H9 (cell line): ENCODE measurements around the gene C1QTNF2. TPM values are rescaled to one million over a fixed set of nuclear protein-coding genes. Genes with fewer than 3 reads are reported as not detected.

Source experiments
- DNase-seq: peaks from one replicate; pipeline ENCODE4 v3.0.0-alpha.2; 2017
- H2AFZ ChIP-seq: one replicate; pipeline ENCODE4 v1.6.1; 2013; ENCODE audit warnings: mild to moderate bottlenecking, low read length, control low read depth, moderate library complexity
- H2AK5ac ChIP-seq: 2 replicates; pipeline ENCODE4 v1.6.1; 2013; ENCODE audit warnings: low read length, control low read depth, mixed read lengths; ENCODE audit not compliant: insufficient read length
- H2BK120ac ChIP-seq: one replicate; pipeline ENCODE4 v1.6.1; 2013; ENCODE audit warnings: low read depth, mild to moderate bottlenecking, low read length, control low read depth, inconsistent platforms; ENCODE audit not compliant: poor library complexity, severe bottlenecking
- H2BK12ac ChIP-seq: 2 replicates; pipeline ENCODE4 v1.6.1; 2013; ENCODE audit warnings: low read length, control low read depth, mixed read lengths, low read depth; ENCODE audit not compliant: insufficient read length
- H2BK15ac ChIP-seq: 2 replicates; pipeline ENCODE4 v1.6.1; 2013; ENCODE audit warnings: low read depth, low read length, control low read depth
- H2BK20ac ChIP-seq: one replicate; pipeline ENCODE4 v1.6.1; 2013; ENCODE audit warnings: low read depth, mild to moderate bottlenecking, low read length, control low read depth, inconsistent platforms; ENCODE audit not compliant: poor library complexity, severe bottlenecking
- H2BK5ac ChIP-seq: 2 replicates; pipeline ENCODE4 v1.6.1; 2013; ENCODE audit warnings: low read length, control low read depth, mixed read lengths; ENCODE audit not compliant: insufficient read length
- H3K14ac ChIP-seq: 2 replicates; pipeline ENCODE4 v1.6.1; 2013; ENCODE audit warnings: low read length, control low read depth; ENCODE audit not compliant: insufficient read depth
- H3K18ac ChIP-seq: 2 replicates; pipeline ENCODE4 v1.6.1; 2013; ENCODE audit warnings: low read depth, mild to moderate bottlenecking, mixed read lengths, low read length, control low read depth; ENCODE audit not compliant: insufficient read length
- H3K23ac ChIP-seq: 2 replicates; pipeline ENCODE4 v1.6.1; 2013; ENCODE audit warnings: low read length, control low read depth, mixed read lengths, low read depth; ENCODE audit not compliant: insufficient read length
- H3K23me2 ChIP-seq: 2 replicates; pipeline ENCODE4 v1.6.1; 2013; ENCODE audit warnings: low read depth, mild to moderate bottlenecking, mixed read lengths, low read length, control low read depth; ENCODE audit not compliant: insufficient read length, poor library complexity, severe bottlenecking
- H3K27ac ChIP-seq: 2 replicates; pipeline ENCODE4 v1.5.1; 2013; ENCODE audit warnings: low read length, control low read depth, mixed read lengths, low read depth; ENCODE audit not compliant: insufficient read length
- H3K27me3 ChIP-seq: 2 replicates; pipeline ENCODE4 v1.6.1; 2013; ENCODE audit warnings: low read length, control low read depth, inconsistent platforms; ENCODE audit not compliant: insufficient read depth
- H3K4ac ChIP-seq: 2 replicates; pipeline ENCODE4 v1.6.1; 2013; ENCODE audit warnings: low read depth, mild to moderate bottlenecking, control low read depth, inconsistent platforms, low read length, moderate library complexity
- H3K4me1 ChIP-seq: 2 replicates; pipeline ENCODE4 v1.6.1; 2013; ENCODE audit warnings: low read length, control low read depth, inconsistent platforms; ENCODE audit not compliant: insufficient read depth
- H3K4me2 ChIP-seq: 2 replicates; pipeline ENCODE4 v1.6.1; 2013; ENCODE audit warnings: low read length, control low read depth, mixed read lengths; ENCODE audit not compliant: insufficient read length, insufficient read depth
- H3K56ac ChIP-seq: 2 replicates; pipeline ENCODE4 v1.6.1; 2013; ENCODE audit warnings: low read depth, mild to moderate bottlenecking, mixed read lengths, low read length, control low read depth; ENCODE audit not compliant: insufficient read length
- H3K79me1 ChIP-seq: 2 replicates; pipeline ENCODE4 v1.6.1; 2013; ENCODE audit warnings: low read depth, mild to moderate bottlenecking, moderate library complexity, low read length, control low read depth, inconsistent platforms; ENCODE audit not compliant: insufficient read depth, poor library complexity, severe bottlenecking
- H3K79me2 ChIP-seq: 2 replicates; pipeline ENCODE4 v1.6.1; 2013; ENCODE audit warnings: low read length, control low read depth, inconsistent platforms; ENCODE audit not compliant: insufficient read depth
- H3K9ac ChIP-seq: 2 replicates; pipeline ENCODE4 v1.6.1; 2013; ENCODE audit warnings: low read length, control low read depth, mixed read lengths; ENCODE audit not compliant: insufficient read length; ENCODE audit errors: extremely low read depth
- H3K9me3 ChIP-seq: one replicate; pipeline ENCODE4 v1.6.1; 2013; ENCODE audit warnings: low read depth, low read length, inconsistent platforms; ENCODE audit not compliant: control insufficient read depth
- H3T11ph ChIP-seq: one replicate; pipeline ENCODE4 v1.6.1; 2013; ENCODE audit warnings: mild to moderate bottlenecking, low read length, control low read depth, inconsistent platforms
- H4K20me1 ChIP-seq: one replicate; pipeline ENCODE4 v1.6.1; 2013; ENCODE audit not compliant: control insufficient read depth, insufficient read length, insufficient read depth
- H4K5ac ChIP-seq: 2 replicates; pipeline ENCODE4 v1.6.1; 2013; ENCODE audit warnings: low read depth, mild to moderate bottlenecking, mixed read lengths, low read length, control low read depth; ENCODE audit not compliant: insufficient read length
- H4K8ac ChIP-seq: replicated peaks from 2 replicates; pipeline ENCODE4 v1.6.1; 2013; ENCODE audit warnings: low read length, control low read depth, mixed read lengths, low read depth; ENCODE audit not compliant: insufficient read length
- H4K91ac ChIP-seq: 2 replicates; pipeline ENCODE4 v1.6.1; 2013; ENCODE audit warnings: low read depth, mild to moderate bottlenecking, moderate library complexity, mixed read lengths, low read length, control low read depth; ENCODE audit not compliant: insufficient read length
- H3K27ac Mint-ChIP-seq, 3 experiments: 2 replicates in 2 of 3; 3 replicates in 1 of 3; pipeline ENCODE4 v1.8.0; 2020 to 2021; ENCODE audit warnings: mixed read lengths in 3 of 3, mild to moderate bottlenecking in 1 of 3, moderate library complexity in 1 of 3
- H3K27me3 Mint-ChIP-seq: 2 replicates; pipeline ENCODE4 v1.8.0; 2021; ENCODE audit warnings: low read depth, mild to moderate bottlenecking, moderate library complexity, mixed read lengths
- H3K36me3 Mint-ChIP-seq, 3 experiments: 2 replicates in 2 of 3; 3 replicates in 1 of 3; pipeline ENCODE4 v1.8.0; 2020 to 2021; ENCODE audit warnings: low read depth in 3 of 3, mixed read lengths in 3 of 3; ENCODE audit not compliant: insufficient read depth in 1 of 3
- H3K4me1 Mint-ChIP-seq, 2 experiments: 2 replicates each; pipeline ENCODE4 v1.8.0; 2020; ENCODE audit warnings: mixed read lengths in 2 of 2
- H3K4me3 Mint-ChIP-seq, 2 experiments: 2 replicates in 1 of 2; 3 replicates in 1 of 2; pipeline ENCODE4 v1.8.0; 2020 to 2021; ENCODE audit warnings: mild to moderate bottlenecking in 2 of 2, mixed read lengths in 2 of 2, moderate library complexity in 1 of 2
- H3K9me3 Mint-ChIP-seq, 2 experiments: 2 replicates in 1 of 2; 3 replicates in 1 of 2; pipeline ENCODE4 v1.8.0; 2020; ENCODE audit warnings: mild to moderate bottlenecking in 2 of 2, mixed read lengths in 2 of 2, moderate library complexity in 1 of 2
- WGBS: extraction: QIAGEN DNeasy Blood & Tissue Kit; methylation state at CpG from one replicate; pipeline ENCODE4 v1.1.7; 2013; ENCODE audit warnings: missing lambda C conversion rate, low lambda C conversion rate, mixed read lengths; ENCODE audit not compliant: insufficient read length; ENCODE audit errors: extremely low coverage; 5-methylcytosine and 5-hydroxymethylcytosine counted together
- total RNA-seq: library from RNA; stranded (reverse); gene quantifications from 2 replicates; pipeline ENCODE4 v1.2.1, GENCODE V29; 2021
- TF ChIP-seq, protein P1 (sequence below): fragments of 200-600 bp; sonication (generic); conservative IDR thresholded peaks from 3 replicates; pipeline ENCODE4 v1.8.0; 2021; ENCODE audit warnings: antibody characterized with exemption, mild to moderate bottlenecking

The C1QTNF2 gene
- total RNA-seq, 1 experiment from 2014 or later = 0.59 TPM

DNA sequence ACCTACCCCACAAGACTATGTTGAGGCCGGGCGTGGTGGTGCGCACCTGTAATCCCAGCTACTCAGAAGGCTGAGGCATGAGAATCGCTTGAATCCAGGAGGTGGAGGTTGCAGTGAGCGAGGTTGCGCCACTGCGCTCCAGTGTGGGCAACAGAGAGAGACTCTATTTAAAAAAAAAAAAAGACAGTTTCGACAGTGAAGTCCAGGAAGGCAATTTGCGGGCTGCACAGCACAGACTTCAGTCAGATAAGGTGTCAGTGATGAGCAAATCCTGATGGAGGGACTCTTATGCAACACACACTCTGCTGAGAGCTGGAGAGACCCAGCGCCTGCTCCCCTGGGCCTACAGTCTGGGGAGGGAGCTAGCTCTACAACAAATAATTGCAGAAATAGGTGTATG, 72.2 kb downstream of the C1QTNF2 start:
- Histone ChIP-seq H3K56ac (no peak overlapping the region), H3K27ac (no peak overlapping the region), H2BK120ac (no peak overlapping the region), H3K9ac (no peak overlapping the region), H2BK12ac (no peak overlapping the region), H2BK15ac (no peak overlapping the region), H3K23ac (no peak overlapping the region), H3K4ac (no peak overlapping the region), H2BK20ac (no peak overlapping the region), H2AK5ac (no peak overlapping the region), H3T11ph (no peak overlapping the region), H4K20me1 (no peaks in the 10 kb centered on the region), H3K4me1 (no peaks in the 10 kb centered on the region; the same call in 1 of the 2 replicates), H3K27me3 (no peaks in the 10 kb centered on the region), H4K91ac (no peak overlapping the region), H2BK5ac (no peak overlapping the region), H3K14ac (no peak overlapping the region; the same call in 1 of the 2 replicates), H3K4me2 (no peak overlapping the region), H3K18ac (no peak overlapping the region), H2AFZ (no peak overlapping the region), H3K23me2 (no peaks in the 10 kb centered on the region), H3K79me2 (peaks cover 12% of the 10 kb centered on the region; the same call in 1 of the 2 replicates), H4K5ac (no peak overlapping the region), H4K8ac (no peak overlapping the region), H3K79me1 (no peaks in the 10 kb centered on the region), H3K9me3 (no peaks in the 10 kb centered on the region)
- Mint-ChIP-seq H3K4me3 (no peak overlapping the region), H3K9me3 (no peaks in the 10 kb centered on the region), H3K27me3 (no peaks in the 10 kb centered on the region), H3K4me1 (peaks cover 34 to 35% of the 10 kb centered on the region in 2 experiments), H3K27ac (peak overlapping the region in 1 of 3 experiments; percentile 79; a peak in 1 of 7 replicates), H3K36me3 (peaks cover 4 to 16% (median 12%) of the 10 kb centered on the region in 3 experiments; a peak in 6 of 7 replicates)
- WGBS = no CpG with 5 or more reads among the region's 10 CpGs
- no peak for DNase-seq
- TF ChIP-seq, protein P1, sequence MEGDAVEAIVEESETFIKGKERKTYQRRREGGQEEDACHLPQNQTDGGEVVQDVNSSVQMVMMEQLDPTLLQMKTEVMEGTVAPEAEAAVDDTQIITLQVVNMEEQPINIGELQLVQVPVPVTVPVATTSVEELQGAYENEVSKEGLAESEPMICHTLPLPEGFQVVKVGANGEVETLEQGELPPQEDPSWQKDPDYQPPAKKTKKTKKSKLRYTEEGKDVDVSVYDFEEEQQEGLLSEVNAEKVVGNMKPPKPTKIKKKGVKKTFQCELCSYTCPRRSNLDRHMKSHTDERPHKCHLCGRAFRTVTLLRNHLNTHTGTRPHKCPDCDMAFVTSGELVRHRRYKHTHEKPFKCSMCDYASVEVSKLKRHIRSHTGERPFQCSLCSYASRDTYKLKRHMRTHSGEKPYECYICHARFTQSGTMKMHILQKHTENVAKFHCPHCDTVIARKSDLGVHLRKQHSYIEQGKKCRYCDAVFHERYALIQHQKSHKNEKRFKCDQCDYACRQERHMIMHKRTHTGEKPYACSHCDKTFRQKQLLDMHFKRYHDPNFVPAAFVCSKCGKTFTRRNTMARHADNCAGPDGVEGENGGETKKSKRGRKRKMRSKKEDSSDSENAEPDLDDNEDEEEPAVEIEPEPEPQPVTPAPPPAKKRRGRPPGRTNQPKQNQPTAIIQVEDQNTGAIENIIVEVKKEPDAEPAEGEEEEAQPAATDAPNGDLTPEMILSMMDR = no peak
